Activated CD4-positive, CD25-positive, alpha-beta regulatory T cell treated with anti-CD3 and anti-CD28 coated beads, Interleukin-2, amount 50 U/mL, for 72 hours (primary cell): ENCODE results near the gene INTS4.
"Not testable (repeated sequence)": the region's sequence is repeated elsewhere in the genome, so short reads cannot be mapped to it uniquely, and the experiment has no call there.

ENCODE experiments used
- DNase-seq: peaks from one replicate; pipeline ENCODE4 v3.0.0; 2021

INTS4 gene

DNA sequence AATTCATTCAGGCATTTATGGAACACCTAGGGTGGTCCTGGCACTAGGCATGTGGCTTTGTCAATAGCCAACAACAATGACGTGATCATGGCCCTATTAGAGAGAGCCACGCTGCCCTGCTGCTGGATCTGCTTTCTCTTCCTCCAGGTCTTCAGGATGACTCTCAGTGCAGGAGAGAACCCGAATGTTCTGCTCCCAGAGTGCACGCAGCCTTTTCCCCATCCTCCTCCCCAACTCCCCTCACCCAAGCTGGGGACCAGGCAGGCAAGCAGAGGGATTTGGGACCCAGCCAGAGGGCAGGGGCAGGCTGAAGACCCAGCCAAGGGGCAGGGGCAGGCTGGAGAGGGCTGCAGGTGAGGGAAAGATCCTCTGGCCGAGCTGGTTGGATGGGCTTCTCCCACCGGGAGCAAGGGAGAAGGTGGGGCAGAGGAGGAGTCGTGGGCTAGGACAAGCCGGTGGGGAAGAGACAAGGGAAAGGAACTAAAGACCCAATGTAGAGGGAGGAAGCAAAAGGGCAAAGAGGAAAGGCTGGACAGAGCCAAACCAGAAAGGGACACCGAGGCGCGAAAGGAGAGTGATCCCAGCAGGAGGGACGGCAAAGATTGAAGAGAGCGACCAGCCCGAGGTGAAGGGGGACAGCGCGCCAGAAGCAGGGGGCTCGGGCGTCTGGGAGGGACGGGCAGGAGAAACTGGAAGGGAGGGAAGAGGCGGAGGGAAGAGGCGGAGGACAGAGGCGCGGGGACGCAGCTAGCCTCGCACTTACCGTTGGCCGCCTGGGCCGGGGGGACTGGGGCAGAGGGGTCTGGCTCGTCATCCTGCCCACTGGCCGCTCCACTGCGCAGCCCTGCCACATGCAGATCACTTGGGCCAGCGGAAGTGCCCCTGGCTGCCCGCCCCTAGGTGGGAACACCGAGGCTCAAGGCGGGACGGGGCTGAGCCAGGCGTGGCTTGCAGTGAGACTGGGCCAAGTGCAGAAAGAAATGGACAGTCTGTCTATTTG is 28.2 kb upstream of the INTS4 start, which contains the start of gene KCTD14:
Gene KCTD14 (minus strand): TSS at position 880 of the 1,000 bp plus-strand sequence. CDS start 27 bp downstream, at position 853.
- no peak for DNase-seq

DNA sequence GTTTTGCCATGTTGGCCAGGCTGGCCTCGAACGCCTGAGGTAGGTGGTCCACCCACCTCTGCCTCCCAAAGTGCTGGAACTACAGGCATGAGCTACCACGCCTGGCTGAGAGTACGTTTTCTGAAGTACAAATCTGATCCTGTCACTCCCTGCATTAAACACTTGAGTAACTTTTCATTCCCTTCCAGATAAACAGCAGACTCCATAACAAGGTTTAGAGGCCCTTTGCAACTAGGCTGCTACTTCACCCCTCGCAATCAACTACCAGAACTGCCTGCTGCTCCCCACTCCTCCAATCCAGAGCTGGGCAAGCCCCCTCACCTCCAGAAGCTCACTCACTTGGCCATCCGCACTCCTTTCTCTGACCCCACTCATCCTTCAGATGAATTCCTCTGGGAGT is 27.1 kb upstream of the INTS4 start:
- DNase-seq: no peak

DNA sequence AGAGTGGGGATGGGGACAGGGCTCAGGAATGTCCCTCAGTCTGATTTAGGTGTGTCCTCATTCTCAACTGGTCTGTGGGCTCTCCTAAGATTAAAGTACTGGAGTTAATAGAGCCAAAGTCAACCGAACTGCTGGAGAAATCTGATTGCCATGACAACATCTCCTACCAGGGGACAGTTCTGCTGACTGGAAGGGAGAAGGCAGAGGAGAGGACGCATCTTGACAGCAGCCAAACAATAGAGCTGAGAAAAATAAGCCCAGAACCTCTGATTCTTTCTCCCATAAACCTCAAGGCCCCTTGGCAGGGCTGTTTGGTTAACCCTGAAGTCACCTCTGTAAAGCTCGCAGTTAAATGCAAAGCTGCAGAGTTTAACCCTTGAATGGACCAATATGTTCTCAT is 25.8 kb upstream of the INTS4 start:
- DNase-seq: no peak

DNA sequence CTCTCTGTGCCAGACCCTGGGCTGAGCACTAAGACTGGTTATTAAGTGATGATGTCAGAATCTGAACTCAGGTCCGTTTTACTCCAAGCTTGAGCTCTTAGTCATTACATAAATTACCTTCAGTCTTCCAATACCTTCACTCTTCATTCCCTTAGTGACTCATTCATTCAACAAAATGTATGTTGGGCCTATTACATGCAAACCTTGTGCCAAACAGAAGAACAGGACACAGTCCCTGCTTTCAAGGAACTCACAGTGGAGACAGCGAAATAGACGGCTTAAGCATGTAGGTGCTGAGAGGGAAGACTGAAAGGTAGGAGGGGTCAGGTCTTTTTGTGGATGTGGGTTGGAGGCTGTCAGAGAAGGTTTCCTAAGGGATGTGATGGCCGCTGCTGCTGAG is 25.3 kb upstream of the INTS4 start:
- DNase-seq: no peak

DNA sequence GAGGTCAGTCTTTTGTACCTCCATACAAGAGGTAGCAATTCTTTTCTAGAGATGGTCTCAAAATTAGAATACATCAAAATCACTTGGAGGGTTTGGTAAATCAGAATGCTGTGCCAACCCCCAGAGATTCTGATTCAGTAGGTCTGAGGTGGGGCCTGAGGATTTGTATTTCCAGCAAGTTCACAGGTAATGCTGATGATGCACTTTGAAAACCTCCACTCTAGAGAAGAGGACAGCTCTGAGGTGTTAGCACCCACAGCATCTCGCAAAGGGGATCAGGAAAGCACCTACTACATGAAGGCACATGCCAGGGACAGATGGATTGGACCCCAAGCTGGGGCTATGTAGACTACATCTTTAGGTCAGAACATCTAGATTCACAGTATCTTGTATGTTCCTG is 21.4 kb upstream of the INTS4 start:
- DNase-seq: no peak

DNA sequence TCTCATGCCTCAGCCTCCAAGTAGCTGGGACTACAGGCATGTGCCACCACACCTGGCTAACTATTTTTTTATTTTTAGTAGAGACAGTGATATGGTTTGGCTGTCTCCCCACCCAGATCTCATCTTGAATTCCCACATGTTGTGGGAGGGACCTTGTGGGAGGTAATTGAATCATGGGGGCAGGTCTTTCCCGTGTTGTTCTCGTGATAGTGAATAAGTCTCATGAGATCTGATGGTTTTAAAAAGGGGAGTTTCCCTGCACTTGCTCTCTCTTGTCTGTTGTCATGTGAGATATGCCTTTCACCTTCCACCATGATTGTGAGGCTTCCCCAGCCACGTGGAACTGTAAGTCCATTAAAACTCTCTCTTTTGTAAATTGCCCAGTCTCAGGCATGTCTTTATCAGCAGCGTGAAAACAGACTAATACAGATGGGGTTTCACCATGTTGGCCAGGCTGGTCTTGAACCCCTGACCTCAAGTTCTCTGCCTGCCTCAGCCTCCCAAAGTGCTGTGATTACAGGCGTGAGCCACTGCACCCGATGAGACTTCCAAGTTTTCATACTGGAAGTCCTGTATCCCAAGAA is 20.6 kb upstream of the INTS4 start:
- not testable (repeated sequence) for DNase-seq

DNA sequence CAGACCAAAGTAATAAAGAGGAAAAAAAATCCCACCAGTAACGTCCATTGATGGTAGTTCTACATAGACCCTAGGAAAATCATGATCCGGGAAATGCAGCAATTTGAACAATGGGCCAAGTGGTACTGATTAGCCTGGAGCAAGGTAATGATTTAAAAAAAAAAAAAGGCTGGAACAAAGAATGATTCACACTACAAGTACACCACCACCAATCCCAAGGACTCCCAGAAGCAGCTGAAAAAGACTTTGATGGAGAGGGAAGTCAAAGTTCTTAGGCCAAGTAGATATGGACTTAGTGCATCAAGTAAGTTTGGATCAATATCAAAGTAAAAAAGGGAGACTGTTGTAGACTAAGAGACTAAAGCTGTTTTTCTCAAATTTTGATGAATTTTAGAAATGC is 16.8 kb upstream of the INTS4 start:
- DNase-seq: no peak

DNA sequence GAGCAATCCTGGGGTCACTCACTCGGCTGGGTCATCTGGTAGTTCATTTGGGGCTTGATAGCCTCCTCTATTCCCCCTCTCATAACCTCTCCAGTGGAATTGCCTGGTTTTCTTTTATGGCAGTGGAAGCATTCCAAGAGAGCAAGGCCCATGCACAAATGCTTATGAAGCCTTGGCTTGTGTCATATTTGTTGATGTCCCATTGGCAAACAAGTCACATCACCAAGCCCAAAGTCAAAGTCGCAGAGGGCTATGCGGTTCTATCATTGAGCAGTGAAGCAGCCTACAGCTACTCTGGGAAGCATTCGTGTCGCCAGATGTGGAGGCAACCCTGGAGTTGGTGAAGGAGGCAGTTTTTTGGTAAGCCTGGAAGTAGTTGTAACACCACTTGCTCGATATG is 16.3 kb upstream of the INTS4 start:
- DNase-seq: no peak

DNA sequence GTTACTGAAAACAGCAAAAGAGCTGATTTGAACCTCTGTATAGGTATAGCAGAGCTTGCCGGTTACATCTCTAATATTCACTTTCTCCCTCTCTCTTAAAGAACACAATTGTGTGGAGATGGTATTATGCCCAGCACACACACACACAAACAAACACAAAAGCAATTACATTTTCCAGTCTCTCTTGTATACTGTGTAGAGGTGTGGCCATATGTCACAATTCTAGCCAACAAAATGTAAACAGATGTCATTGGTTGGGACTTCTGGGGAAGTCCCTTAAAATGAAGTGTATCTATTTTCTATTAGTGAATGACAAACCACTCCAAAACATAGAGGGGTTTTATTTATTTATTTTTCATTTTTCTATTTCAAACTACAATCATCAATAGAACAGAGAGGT is 15.8 kb upstream of the INTS4 start:
- no peak for DNase-seq

DNA sequence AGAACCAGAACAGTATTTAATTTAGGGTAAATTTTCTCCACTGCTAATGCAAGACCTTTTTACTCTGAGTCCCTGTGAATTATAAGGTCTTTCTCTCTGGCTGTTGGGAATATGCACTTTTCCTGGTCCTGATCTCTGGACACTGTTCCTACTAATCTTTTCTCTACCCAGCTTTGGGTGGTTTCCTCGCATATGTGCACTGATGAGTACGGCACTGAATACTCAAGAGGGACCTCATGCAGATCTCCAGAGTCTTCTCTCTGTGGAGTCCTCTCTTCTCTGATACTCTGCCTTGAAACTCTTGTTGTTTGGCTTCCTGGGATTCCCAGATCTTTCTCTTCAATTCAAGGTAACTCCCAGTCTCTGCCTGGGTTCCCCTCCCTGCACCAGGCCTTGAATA is 14.6 kb upstream of the INTS4 start:
- no peak for DNase-seq

DNA sequence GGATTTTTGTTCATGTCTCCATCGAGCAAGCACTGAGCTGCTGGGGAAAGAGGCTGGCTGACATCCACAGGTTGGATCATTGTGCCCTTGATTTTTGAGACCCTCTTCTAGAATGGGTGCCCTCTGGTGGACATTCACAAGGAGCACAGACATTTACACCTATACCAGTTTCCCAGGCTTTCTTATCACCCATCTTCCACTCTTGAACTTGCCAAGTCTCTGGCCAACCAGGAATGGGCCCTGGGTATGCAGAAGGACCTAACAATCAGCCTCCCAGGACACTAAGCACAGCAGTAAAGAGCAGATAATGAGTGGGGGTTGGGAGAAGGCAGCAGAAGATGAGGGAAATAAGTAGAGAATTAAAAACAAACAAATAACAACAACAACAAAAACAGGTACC is 5.7 kb upstream of the INTS4 start:
- DNase-seq: no peak

DNA sequence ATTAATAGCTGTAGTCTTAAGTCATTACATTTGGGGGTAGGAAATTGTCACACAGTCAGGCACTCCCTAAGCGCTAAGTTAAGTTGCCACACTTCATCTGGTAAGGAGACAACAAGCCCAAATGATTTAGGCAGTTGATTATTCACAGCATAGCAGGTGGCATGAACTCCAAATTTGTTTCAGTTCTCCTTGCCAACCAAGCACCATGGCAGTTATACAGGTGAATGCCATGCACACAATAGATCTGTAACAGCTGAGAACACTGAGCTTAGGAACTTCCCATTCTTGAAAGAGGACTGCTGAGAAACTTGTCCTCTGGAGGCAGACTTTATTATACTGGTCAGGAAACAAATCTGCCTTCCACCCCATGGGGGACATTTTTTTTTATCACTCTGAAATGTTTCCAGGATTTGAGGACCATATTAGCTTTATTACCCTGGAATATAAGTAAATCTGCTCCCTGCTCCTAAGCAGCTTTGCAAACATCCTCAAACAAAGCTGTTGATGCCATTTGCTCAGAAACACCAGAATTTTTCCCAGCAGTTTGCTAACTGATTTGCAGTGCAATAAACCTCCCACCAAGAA is 5.1 kb upstream of the INTS4 start:
- no peak for DNase-seq

DNA sequence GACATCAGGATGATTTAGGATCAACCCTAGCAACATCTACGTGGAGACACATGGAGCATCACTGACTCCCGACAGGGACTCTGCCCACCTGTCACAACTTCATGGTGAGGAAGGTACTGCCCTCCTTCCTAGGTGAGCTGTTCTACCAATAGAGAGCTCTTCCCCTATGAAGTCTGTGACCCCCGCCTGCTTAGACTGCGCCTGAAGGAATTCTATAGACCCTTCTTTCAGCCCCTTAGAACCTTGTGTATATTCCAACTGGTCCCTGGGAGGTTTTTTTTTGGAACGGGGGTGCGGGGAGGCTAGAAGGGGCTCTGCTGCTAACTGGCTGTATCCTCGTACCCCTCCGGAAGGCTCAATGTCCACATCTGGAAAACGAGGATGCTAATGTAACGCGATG is 566 bp downstream of the INTS4 start:
- DNase-seq: no peak

DNA sequence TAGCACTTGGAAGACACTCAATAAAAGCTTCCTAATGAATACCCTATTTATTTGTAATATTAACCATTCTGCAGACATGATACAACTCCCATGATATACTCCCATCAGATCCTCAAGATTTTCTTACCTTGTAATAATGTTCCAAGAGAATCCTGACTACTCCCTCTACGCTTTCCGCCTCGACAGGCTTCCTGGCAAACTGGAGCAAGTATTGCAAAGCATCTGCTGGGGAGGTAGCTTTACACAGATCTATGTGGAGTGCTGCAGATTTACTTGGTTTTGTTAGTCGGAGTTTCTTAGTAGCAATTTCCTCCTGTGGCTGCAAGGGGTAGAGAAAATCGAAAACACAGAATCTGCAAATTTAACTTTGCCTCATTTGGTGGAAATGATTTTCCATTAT is 3.5 kb downstream of the INTS4 start:
- no peak for DNase-seq

DNA sequence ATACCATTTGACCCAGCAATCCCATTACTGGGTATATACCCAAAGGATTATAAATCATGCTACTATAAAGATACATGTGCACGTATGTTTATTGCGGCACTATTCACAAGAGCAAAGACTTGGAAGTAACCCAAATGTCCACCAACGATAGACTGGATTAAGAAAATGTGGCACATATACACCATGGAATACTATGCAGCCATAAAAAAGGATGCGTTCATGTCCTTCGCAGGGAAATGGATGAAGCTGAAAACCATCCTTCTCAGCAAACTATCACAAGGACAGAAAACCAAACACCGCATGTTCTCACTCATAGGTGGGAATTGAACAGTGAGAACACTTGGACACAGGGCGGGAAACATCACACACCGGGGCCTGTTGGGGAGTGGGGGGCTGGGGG is 8.0 kb downstream of the INTS4 start:
- DNase-seq: not testable (repeated sequence)

DNA sequence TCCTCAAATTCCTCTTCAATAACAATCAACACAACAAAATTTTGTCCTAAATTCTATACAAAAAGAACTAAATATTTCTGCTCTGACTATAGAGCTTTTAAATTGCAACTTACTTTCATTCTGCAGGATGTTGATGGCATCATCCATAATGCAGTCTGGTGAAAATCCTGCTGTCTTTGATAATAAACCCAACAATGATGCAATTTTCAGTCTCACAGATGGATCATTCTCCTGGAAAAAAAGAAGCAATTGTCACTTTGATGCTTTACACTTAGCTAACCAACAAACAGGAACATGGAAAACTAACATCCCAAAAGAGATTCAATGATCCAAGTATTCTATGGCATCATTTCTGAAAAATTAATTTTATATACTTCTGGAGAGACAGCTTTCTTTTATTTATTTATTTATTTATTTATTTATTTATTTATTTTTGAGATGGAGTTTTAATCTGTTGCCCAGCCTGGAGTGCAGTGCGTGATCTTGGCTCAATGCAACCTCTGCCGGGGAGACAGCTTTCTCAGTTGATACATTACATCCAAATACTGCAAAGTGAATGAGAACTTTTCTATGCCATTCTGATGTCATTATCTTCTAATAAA is 13.0 kb downstream of the INTS4 start:
- no peak for DNase-seq

DNA sequence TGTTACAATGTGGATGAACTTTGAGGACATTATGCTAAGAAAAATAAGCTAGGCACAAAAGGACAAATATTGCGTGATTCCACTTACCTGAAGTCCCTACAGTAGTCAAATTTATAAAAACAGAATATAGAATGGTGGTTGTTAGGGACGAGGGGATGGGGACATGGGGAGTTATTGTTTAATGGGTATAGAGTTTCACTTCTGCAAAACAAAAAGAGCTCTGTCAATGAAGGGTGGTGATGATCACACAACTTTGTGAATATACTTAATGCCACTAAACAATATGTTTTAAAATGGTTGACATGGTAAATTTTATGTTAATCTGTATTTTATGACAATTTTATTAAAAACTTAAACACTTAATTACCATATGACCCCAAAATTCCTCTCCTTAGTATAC is 26.1 kb downstream of the INTS4 start:
- no peak for DNase-seq

DNA sequence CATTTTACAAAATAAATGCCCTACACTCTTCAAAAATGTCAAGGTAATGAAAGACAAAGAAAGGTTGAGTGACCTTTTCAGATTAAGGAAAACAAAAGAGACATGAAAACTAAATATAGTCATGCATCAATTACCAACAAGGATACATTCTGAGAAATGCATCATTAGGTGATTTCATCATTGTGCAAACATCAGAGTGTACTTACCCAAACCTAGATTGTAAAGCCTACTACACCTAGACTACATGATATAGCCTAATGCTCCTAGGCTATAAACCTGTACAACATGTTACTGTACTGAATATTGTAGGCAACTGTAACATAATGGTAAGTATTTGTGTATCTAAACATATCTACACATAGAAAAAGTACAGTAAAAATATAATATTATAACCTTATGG is 26.7 kb downstream of the INTS4 start:
- no peak for DNase-seq

DNA sequence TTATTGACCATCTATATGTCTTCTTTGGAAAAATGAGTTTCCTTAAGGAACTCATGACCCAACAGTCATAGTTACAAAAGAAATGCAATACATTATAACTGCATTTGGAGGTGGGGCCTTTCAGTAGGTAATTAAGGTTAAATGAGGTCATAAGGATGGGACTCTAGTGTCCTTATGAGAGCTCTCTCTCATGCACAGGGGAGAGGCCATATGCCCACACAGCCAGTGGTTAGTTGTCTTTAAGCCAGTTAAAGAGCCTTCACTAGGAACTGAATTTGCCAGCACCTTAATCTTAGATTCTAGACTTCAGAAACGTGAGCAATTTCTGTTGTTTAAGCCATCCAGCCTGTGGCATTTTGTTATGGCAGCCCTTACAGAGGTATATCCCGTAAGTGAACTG is 27.3 kb downstream of the INTS4 start:
- no peak for DNase-seq

DNA sequence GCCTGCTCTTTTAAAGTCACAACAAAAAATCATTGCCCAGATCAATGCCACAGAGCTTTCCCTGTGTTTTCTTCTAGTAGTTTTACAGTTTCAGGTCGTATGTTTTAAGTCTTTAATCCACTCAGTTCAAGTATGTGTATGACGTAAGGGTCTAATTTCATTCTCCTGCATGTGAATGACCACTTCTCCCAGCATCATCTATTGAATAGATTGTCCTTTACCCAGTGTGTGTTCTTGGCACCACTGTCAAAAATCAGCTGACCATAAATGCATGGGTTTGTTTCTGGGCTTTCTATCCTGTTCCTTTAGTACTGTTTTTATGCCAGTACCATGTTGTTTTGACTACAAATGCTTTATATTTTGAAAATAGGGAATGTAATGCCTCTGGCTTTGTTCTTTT is 28.1 kb downstream of the INTS4 start:
- DNase-seq: no peak

DNA sequence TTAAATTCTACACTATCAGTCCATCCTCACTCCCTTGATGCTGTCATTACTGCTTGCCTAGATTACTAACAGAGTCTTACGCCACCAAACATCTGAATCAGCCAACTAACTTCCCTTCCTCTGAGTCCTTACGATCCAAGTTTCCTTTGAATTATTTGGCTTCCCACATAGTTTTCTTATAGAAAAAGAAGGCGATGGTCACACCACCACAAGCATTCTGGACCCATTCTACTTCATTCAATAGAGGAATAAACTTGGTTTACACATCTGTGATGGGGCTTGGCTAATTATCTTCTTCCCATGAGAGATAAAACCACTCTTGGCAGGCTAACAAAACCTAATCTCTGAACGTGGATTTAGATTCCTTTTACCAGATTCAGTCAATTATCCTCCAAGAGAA is 35.0 kb downstream of the INTS4 start:
- DNase-seq: no peak

DNA sequence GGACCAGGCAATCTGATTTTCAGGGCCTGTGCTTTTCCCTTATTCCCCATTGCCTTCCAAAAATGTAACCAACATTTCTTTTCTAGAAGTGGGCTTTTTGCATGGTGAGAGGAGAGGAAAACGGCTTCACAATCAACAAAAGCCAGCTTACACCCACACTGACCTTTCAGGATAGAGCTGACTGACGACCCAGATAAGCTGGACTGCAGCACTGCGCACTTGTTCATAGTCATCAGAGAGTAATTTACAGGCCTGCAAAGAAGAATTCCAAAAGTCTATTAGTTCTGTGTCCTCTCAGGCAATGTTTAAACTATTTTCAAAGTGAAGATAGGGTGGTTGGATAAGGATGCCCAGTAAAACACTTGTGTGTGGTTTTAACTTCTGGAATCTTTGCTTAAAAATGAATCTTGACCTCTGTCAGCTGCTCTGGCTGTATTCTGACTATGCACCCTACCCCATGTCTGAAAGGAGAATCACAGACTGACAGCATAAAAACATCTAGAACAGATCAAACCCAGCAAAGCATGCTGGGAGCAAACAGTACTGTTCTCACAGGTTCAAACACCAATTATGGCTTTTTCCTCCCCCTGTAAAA is 35.8 kb downstream of the INTS4 start:
- DNase-seq: not testable (repeated sequence)

DNA sequence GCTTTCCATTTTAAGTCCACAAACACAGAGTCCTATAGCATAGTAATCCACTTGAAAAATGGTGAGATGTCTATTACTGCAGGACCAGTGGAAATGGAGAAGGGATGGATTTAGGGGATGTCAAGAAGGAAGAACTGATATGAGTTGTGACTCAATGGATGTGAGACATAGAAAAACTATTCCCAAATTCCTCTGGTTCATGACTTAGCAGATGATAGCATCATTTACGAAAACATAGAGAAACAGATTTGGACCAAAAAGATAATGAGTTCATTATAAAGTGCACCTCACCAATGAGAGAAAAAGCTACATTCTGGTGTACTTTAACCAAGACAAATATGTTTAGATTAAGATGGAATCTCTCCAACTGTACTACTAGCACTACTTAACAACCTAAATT is 51.2 kb downstream of the INTS4 start:
- DNase-seq: not testable (repeated sequence)
